HG03460 (cell line): ENCODE measurements around the gene TNS3.
"Not testable (repeated sequence)": the region's sequence is repeated elsewhere in the genome, so short reads cannot be mapped to it uniquely, and the experiment has no call there.

Source experiments
- ATAC-seq: cut with Tn5 transposase; IDR thresholded peaks from one replicate; pipeline ENCODE4 v1.9.1; 2021; ENCODE audit not compliant: unreplicated experiment

Gene TNS3

GRCh38 chr7:47273088-47273487 is 308.8 kb downstream of the TNS3 start:
- no peak for ATAC-seq

- ATAC-seq, result no peak
These were observed 310.2 kb downstream of the TNS3 start for GRCh38 chr7:47271749-47272148.

GRCh38 chr7:47268851-47269836 is 312.8 kb downstream of the TNS3 start:
- ATAC-seq, result no peak

GRCh38 chr7:47267346-47267745 is 314.6 kb downstream of the TNS3 start:
- no peak for ATAC-seq

GRCh38 chr7:47266799-47267198 is 315.1 kb downstream of the TNS3 start:
- no peak for ATAC-seq

GRCh38 chr7:47266131-47266706 is 315.7 kb downstream of the TNS3 start:
- ATAC-seq, result peak; percentile 82

GRCh38 chr7:47265621-47266020 is 316.3 kb downstream of the TNS3 start:
- no peak for ATAC-seq

GRCh38 chr7:47264021-47264651 is 317.8 kb downstream of the TNS3 start:
- ATAC-seq, result no peak

- no peak for ATAC-seq
These were observed 319.0 kb downstream of the TNS3 start for GRCh38 chr7:47262881-47263280.

GRCh38 chr7:47262160-47262559 is 319.8 kb downstream of the TNS3 start:
- ATAC-seq, result not testable (repeated sequence)

- ATAC-seq, result no peak
These were observed 321.6 kb downstream of the TNS3 start for GRCh38 chr7:47260270-47260669.

- ATAC-seq, result no peak
These were observed 322.2 kb downstream of the TNS3 start for GRCh38 chr7:47259682-47260081.

- no peak for ATAC-seq
These were observed 323.1 kb downstream of the TNS3 start for GRCh38 chr7:47258798-47259197.

- ATAC-seq, result no peak
These were observed 325.9 kb downstream of the TNS3 start for GRCh38 chr7:47256016-47256415.

- ATAC-seq, result no peak
These were observed 326.5 kb downstream of the TNS3 start for GRCh38 chr7:47255441-47255840.

GRCh38 chr7:47255007-47255406 is 326.9 kb downstream of the TNS3 start:
- ATAC-seq, result no peak

GRCh38 chr7:47254081-47254977 is 327.6 kb downstream of the TNS3 start:
- ATAC-seq, result peak; percentile 79

- peak; percentile 33 for ATAC-seq
These were observed 328.2 kb downstream of the TNS3 start for GRCh38 chr7:47253650-47254080.

- no peak for ATAC-seq
These were observed 329.2 kb downstream of the TNS3 start for GRCh38 chr7:47252675-47253074.

- ATAC-seq, result no peak
These were observed 332.6 kb downstream of the TNS3 start for GRCh38 chr7:47249361-47249760.

GRCh38 chr7:47248797-47249196 is 333.1 kb downstream of the TNS3 start:
- ATAC-seq, result no peak
